OCI-LY7 (cell line): ENCODE measurements around the gene LMOD3. TPM values are rescaled to one million over a fixed set of nuclear protein-coding genes. Genes with fewer than 3 reads are reported as not detected.

ENCODE experiments used
- BruUV-seq: library from RNA; stranded (reverse); fragments of 400-500 nt; replicated peaks from 2 replicates; lab custom pipeline; 2021; lab: Mats Ljungman, UMichigan
- CTCF ChIA-PET: fragments of 300-600 bp; sonication (Branson Sonifier 250); formaldehyde crosslinking; loops from one replicate; lab custom pipeline; 2022; ENCODE audit warnings: antibody characterized with exemption; ENCODE audit not compliant: unreplicated experiment; lab: Charles Lee
- POLR2A ChIA-PET: fragments of 300-600 bp; sonication (Branson Sonifier 250); formaldehyde crosslinking; loops from one replicate; lab custom pipeline; 2022; ENCODE audit warnings: antibody characterized with exemption; lab: Charles Lee
- DNase-seq: peaks from one replicate; pipeline ENCODE4 v3.0.0-alpha.2; 2015; ENCODE audit warnings: low spot score
- H2AFZ ChIP-seq: fragments of 200-600 bp; sonication (generic), shearing (Covaris generic); 2 replicates; pipeline ENCODE4 v1.6.1; 2014; ENCODE audit warnings: mild to moderate bottlenecking, antibody characterized with exemption, low read length, moderate library complexity
- H3K27ac ChIP-seq: fragments of 200-600 bp; sonication (generic); 2 replicates; pipeline ENCODE4 v1.5.1; 2014; ENCODE audit warnings: mixed run types, low read depth, mild to moderate bottlenecking, moderate library complexity, low read length, inconsistent platforms; ENCODE audit not compliant: poor library complexity, severe bottlenecking
- H3K36me3 ChIP-seq: fragments of 200-600 bp; sonication (generic); 2 replicates; pipeline ENCODE4 v1.6.1; 2014; ENCODE audit warnings: mild to moderate bottlenecking, antibody characterized with exemption, low read length, moderate library complexity, mixed read lengths; ENCODE audit not compliant: insufficient read depth
- H3K4me1 ChIP-seq: fragments of 200-600 bp; sonication (generic); 2 replicates; pipeline ENCODE4 v1.5.1; 2014; ENCODE audit warnings: mild to moderate bottlenecking, low read length; ENCODE audit not compliant: insufficient read depth, poor library complexity, severe bottlenecking
- H3K4me2 ChIP-seq: fragments of 200-600 bp; sonication (generic); 2 replicates; pipeline ENCODE4 v1.6.1; 2014; ENCODE audit warnings: mild to moderate bottlenecking, low read length
- H3K4me3 ChIP-seq: fragments of 200-600 bp; sonication (generic); 2 replicates; pipeline ENCODE4 v1.5.1; 2014; ENCODE audit warnings: mild to moderate bottlenecking, low read depth, low read length; ENCODE audit not compliant: poor library complexity, severe bottlenecking
- H3K79me2 ChIP-seq: fragments of 200-600 bp; sonication (generic); 2 replicates; pipeline ENCODE4 v1.6.1; 2016; ENCODE audit warnings: low read depth, mild to moderate bottlenecking, low read length, moderate library complexity, mixed read lengths; ENCODE audit not compliant: insufficient read depth
- H3K9me2 ChIP-seq: fragments of 200-600 bp; sonication (generic); 2 replicates; pipeline ENCODE4 v1.6.1; 2016; ENCODE audit warnings: mild to moderate bottlenecking, low read length, mixed read lengths; ENCODE audit not compliant: insufficient read depth
- H3K9me3 ChIP-seq: fragments of 200-600 bp; sonication (generic); 2 replicates; pipeline ENCODE4 v1.6.1; 2014; ENCODE audit warnings: mild to moderate bottlenecking, mixed run types, low read length, mixed read lengths
- H4K20me1 ChIP-seq: fragments of 200-600 bp; sonication (generic); 2 replicates; pipeline ENCODE4 v1.6.1; 2014; ENCODE audit warnings: mild to moderate bottlenecking, antibody characterized with exemption, low read length, moderate library complexity, mixed read lengths; ENCODE audit not compliant: insufficient read depth
- EZH2phosphoT487 ChIP-seq: fragments of 200-600 bp; sonication (generic); IDR thresholded peaks from 2 replicates; pipeline ENCODE4 v1.6.1; 2018; ENCODE audit warnings: low read depth, borderline replicate concordance, mild to moderate bottlenecking, mixed run types, antibody characterized with exemption, low read length, moderate library complexity, mixed read lengths
- intact Hi-C: fragments of 100-400 bp; cut with micrococcal nuclease; formaldehyde crosslinking; loops from one replicate; pipeline ENCODE4 v1.10.0; 2022; ENCODE audit not compliant: unreplicated experiment
- total RNA-seq, 2 experiments: library from RNA; depleted of rRNA in 1 of 2; stranded (reverse); fragments of >200 nt in 1 of 2; shearing (Covaris generic) in 1 of 2; gene quantifications; 2 replicates each; pipeline ENCODE4 v1.2.3, GENCODE V29; 2014 to 2022
- TF ChIP-seq, protein P1 (sequence below): fragments of 200-600 bp; sonication (generic); conservative IDR thresholded peaks from 2 replicates; pipeline ENCODE4 v1.5.1; 2014; ENCODE audit warnings: mild to moderate bottlenecking, antibody characterized with exemption, low read length, moderate library complexity, mixed read lengths

LMOD3 gene
- total RNA-seq, 2 experiments from 2014 or later, result not detected

DNA sequence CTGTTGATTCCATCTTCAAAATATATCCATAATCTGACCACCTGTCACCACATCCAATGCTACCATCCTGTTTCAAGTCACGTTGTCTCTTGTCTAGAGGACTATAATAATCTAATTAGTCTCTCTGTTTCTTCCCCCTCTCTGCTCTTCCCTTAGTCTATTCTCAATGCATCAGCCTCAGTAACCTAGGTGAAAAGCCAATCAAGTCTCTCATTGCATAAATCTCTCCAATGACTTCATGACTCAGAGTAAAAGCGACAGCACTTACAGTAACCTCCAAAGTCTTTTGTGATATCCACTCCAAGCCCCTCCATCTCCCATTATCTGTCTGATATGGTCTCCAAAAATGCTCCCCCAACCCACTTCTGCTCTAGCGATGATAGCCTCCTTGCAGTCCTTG lies 49.5 kb downstream of the LMOD3 start:
- BruUV-seq, result no TSS peak
- POLR2A ChIA-PET, result no interaction called here
- Histone ChIP-seq H3K4me3 (no peak overlapping the region), H4K20me1 (peaks cover 3% of the 10 kb centered on the region; the same call in 1 of the 2 replicates), H3K79me2 (peaks cover 43% of the 10 kb centered on the region), H3K9me3 (no peaks in the 10 kb centered on the region), H3K4me2 (no peak overlapping the region), H3K36me3 (peaks cover 82% of the 10 kb centered on the region), H3K9me2 (no peaks in the 10 kb centered on the region), H3K27ac (no peak overlapping the region), H3K4me1 (peaks cover 10% of the 10 kb centered on the region), H2AFZ (no peak overlapping the region)
- no peak for DNase-seq
- intact Hi-C loops, result no loop called here
- TF ChIP-seq, protein P1, sequence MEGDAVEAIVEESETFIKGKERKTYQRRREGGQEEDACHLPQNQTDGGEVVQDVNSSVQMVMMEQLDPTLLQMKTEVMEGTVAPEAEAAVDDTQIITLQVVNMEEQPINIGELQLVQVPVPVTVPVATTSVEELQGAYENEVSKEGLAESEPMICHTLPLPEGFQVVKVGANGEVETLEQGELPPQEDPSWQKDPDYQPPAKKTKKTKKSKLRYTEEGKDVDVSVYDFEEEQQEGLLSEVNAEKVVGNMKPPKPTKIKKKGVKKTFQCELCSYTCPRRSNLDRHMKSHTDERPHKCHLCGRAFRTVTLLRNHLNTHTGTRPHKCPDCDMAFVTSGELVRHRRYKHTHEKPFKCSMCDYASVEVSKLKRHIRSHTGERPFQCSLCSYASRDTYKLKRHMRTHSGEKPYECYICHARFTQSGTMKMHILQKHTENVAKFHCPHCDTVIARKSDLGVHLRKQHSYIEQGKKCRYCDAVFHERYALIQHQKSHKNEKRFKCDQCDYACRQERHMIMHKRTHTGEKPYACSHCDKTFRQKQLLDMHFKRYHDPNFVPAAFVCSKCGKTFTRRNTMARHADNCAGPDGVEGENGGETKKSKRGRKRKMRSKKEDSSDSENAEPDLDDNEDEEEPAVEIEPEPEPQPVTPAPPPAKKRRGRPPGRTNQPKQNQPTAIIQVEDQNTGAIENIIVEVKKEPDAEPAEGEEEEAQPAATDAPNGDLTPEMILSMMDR, result no peak
- CTCF ChIA-PET, result no interaction called here

DNA sequence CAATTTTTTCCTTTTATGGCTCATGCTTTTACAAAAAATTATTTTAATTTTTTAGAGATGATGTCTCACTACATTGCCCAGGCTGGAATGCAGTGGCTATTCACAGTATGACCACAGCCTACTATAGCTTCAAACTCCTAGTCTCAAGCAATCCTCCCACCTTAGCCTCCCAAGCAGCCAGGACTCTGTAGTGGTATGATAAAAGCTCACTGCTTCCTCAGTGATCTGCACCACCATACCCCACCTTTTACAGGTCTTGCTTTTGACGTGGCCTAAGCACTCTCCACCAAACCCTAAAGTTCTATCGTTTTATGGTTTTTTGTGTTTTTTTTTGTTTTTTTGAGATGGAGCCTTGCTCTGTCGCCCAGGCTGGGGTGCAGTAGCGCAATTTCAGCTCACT lies 56.3 kb downstream of the LMOD3 start:
- H3K9me3 ChIP-seq, result no peaks in the 10 kb centered on the region
- H3K36me3 ChIP-seq, result peaks cover 62% of the 10 kb centered on the region
- intact Hi-C loops, result no loop called here
- no peak overlapping the region for H3K4me2 ChIP-seq
- no TSS peak for BruUV-seq
- H4K20me1 ChIP-seq, result no peaks in the 10 kb centered on the region
- no peaks in the 10 kb centered on the region; the same call in 1 of the 2 replicates for H3K79me2 ChIP-seq
- H3K9me2 ChIP-seq, result no peaks in the 10 kb centered on the region
- no peak overlapping the region for H3K4me3 ChIP-seq
- CTCF ChIA-PET, result no interaction called here
- H3K4me1 ChIP-seq, result no peaks in the 10 kb centered on the region
- H3K27ac ChIP-seq, result no peak overlapping the region
- TF ChIP-seq, protein P1, result no peak
- no peak for TF ChIP-seq EZH2phosphoT487
- no peak overlapping the region for H2AFZ ChIP-seq
- no peak for DNase-seq
- POLR2A ChIA-PET, result no interaction called here

DNA sequence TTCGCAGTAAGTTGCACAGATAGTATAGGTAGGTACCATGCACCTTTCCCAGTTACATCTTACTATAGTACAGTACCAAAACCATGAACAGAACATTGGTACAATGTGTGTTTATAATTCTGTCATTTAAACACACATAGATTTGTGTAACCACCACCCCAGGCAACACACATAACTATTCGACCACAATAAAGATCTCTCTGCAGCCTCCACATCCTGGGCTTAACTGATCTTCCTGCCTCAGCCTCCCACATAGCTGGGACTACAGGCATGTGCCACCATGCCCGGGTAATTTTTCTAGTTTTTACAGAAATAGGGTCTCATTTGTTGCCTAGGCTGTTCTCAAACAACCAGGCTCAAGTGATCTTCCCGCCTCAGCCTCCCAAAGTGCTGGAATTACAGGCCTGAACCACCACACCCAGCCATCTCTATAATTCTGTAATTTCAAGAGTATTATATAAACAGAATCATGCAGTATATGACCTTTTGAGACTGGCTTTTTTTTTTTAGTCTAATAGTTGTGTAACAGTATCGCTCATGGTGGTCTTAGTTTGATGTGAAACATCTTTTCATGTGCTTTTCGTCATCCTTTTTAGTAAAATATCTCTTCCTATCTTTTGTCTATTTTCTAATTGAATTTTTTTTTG lies 57.0 kb downstream of the LMOD3 start:
- H2AFZ ChIP-seq, result no peak overlapping the region
- intact Hi-C loops, result no loop called here
- no peak overlapping the region for H3K4me2 ChIP-seq
- H3K79me2 ChIP-seq, result no peaks in the 10 kb centered on the region; the same call in 1 of the 2 replicates
- H3K36me3 ChIP-seq, result peaks cover 62% of the 10 kb centered on the region
- H3K9me2 ChIP-seq, result no peaks in the 10 kb centered on the region
- no TSS peak for BruUV-seq
- DNase-seq, result no peak
- POLR2A ChIA-PET, result interaction anchor here (0.6 to 2.8 kb wide), 5 partner anchors 14 to 35 kb away, joined by 3 to 12 read pairs (median 3); partner anchors contain the start of genes ARL6IP5, TMF1 and UBA3
- H3K4me1 ChIP-seq, result no peaks in the 10 kb centered on the region
- no peak overlapping the region for H3K4me3 ChIP-seq
- no peaks in the 10 kb centered on the region for H4K20me1 ChIP-seq
- no peak overlapping the region for H3K27ac ChIP-seq
- no peaks in the 10 kb centered on the region for H3K9me3 ChIP-seq
- CTCF ChIA-PET, result interaction anchor here (0.6 kb wide), 1 partner anchor 13 kb away, joined by 3 read pairs; the partner anchor contains the start of gene TMF1
- TF ChIP-seq, protein P1, result no peak
- no peak for TF ChIP-seq EZH2phosphoT487
